Neural progenitor cell (in vitro differentiated cells): ENCODE data around the gene LRCH3. TPM values are rescaled to one million over a fixed set of nuclear protein-coding genes. Genes with fewer than 3 reads are reported as not detected.
"Not testable (repeated sequence)": the region's sequence is repeated elsewhere in the genome, so short reads cannot be mapped to it uniquely, and the experiment has no call there.

Experiments
- DNase-seq: peaks from one replicate; pipeline ENCODE4 v3.0.0-alpha.2; 2016; ENCODE audit warnings: low spot score
- H2AFZ ChIP-seq: fragments of 200-600 bp; sonication (generic); replicated peaks from 2 replicates; pipeline ENCODE4 v1.6.1; 2016; ENCODE audit warnings: antibody characterized with exemption
- H3F3A ChIP-seq: fragments of 200-600 bp; sonication (generic); 2 replicates; pipeline ENCODE4 v1.6.1; 2016; ENCODE audit warnings: antibody characterized with exemption, low read depth
- H3K27ac ChIP-seq: fragments of 200-600 bp; sonication (generic); 2 replicates; pipeline ENCODE4 v1.5.1; 2016; ENCODE audit warnings: mild to moderate bottlenecking
- H3K27me3 ChIP-seq: fragments of 200-600 bp; sonication (generic); 2 replicates; pipeline ENCODE4 v1.6.1; 2016; ENCODE audit warnings: mild to moderate bottlenecking, moderate library complexity
- H3K36me3 ChIP-seq: fragments of 200-600 bp; sonication (generic); 2 replicates; pipeline ENCODE4 v1.5.1; 2016
- H3K4me1 ChIP-seq: fragments of 200-600 bp; sonication (generic); 2 replicates; pipeline ENCODE4 v1.6.1; 2016; ENCODE audit warnings: mixed run types
- H3K4me2 ChIP-seq: fragments of 200-600 bp; sonication (generic); 2 replicates; pipeline ENCODE4 v1.6.1; 2016
- H3K4me3 ChIP-seq: fragments of 200-600 bp; sonication (generic); 2 replicates; pipeline ENCODE4 v1.5.1; 2016
- H3K79me2 ChIP-seq: fragments of 200-600 bp; sonication (generic); 2 replicates; pipeline ENCODE4 v1.6.1; 2016; ENCODE audit warnings: low read depth
- H3K9ac ChIP-seq: fragments of 200-600 bp; sonication (generic); 2 replicates; pipeline ENCODE4 v1.6.1; 2016
- H3K9me3 ChIP-seq: fragments of 200-600 bp; sonication (generic); 2 replicates; pipeline ENCODE4 v1.5.1; 2016; ENCODE audit warnings: low read depth
- H4K20me1 ChIP-seq: fragments of 200-600 bp; sonication (generic); 2 replicates; pipeline ENCODE4 v1.6.1; 2016; ENCODE audit warnings: low read depth
- H3K27ac Mint-ChIP-seq: 3 replicates; pipeline ENCODE4 v1.8.0; 2021; ENCODE audit warnings: mixed read lengths
- H3K27me3 Mint-ChIP-seq: 2 replicates; pipeline ENCODE4 v1.8.0; 2022; ENCODE audit warnings: low read depth, mild to moderate bottlenecking, inconsistent platforms, moderate library complexity, mixed read lengths; ENCODE audit not compliant: insufficient read depth
- H3K36me3 Mint-ChIP-seq: 3 replicates; pipeline ENCODE4 v1.8.0; 2021; ENCODE audit warnings: mixed read lengths
- H3K4me1 Mint-ChIP-seq: 3 replicates; pipeline ENCODE4 v1.8.0; 2021; ENCODE audit warnings: mixed read lengths
- H3K4me3 Mint-ChIP-seq: 3 replicates; pipeline ENCODE4 v1.8.0; 2021; ENCODE audit warnings: mild to moderate bottlenecking, moderate library complexity, mixed read lengths
- H3K9me3 Mint-ChIP-seq: 3 replicates; pipeline ENCODE4 v1.8.0; 2020; ENCODE audit warnings: mixed read lengths
- CTCF ChIP-seq: fragments of 200-600 bp; sonication (generic); IDR thresholded peaks from 2 replicates; pipeline ENCODE4 v1.5.1; 2017; ENCODE audit warnings: antibody characterized with exemption, mild to moderate bottlenecking
- EZH2 ChIP-seq: fragments of 200-600 bp; sonication (generic); IDR thresholded peaks from 2 replicates; pipeline ENCODE4 v1.6.1; 2017; ENCODE audit warnings: antibody characterized with exemption, mild to moderate bottlenecking, moderate library complexity
- EZH2phosphoT487 ChIP-seq: fragments of 200-600 bp; sonication (generic); IDR thresholded peaks from 2 replicates; pipeline ENCODE4 v1.6.1; 2017; ENCODE audit warnings: antibody characterized with exemption
- total RNA-seq: library from RNA; depleted of rRNA; stranded (reverse); fragments of >200 nt; gene quantifications from 2 replicates; pipeline ENCODE4 v1.2.3, GENCODE V29; 2015; ENCODE audit warnings: low replicate concordance

LRCH3 gene
- total RNA-seq, 1 donor from 2014 or later = 56.2 TPM

GRCh38 chr3:197907196-197907595 lies 116.1 kb downstream of the LRCH3 start:
- TF ChIP-seq EZH2 (no peak), EZH2phosphoT487 (no peak), CTCF (no peak)
- Histone ChIP-seq H3K4me1 (peaks cover 4% of the 10 kb centered on the region), H3K36me3 (no peaks in the 10 kb centered on the region), H3K27ac (no peak overlapping the region), H3K9me3 (no peaks in the 10 kb centered on the region), H3K4me2 (no peak overlapping the region), H3K79me2 (no peaks in the 10 kb centered on the region), H3F3A (peaks cover 4% of the 10 kb centered on the region), H3K27me3 (no peaks in the 10 kb centered on the region), H2AFZ (no peak overlapping the region), H4K20me1 (no peaks in the 10 kb centered on the region), H3K9ac (no peak overlapping the region), H3K4me3 (no peak overlapping the region)
- DNase-seq = no peak
- peaks cover 2% of the 10 kb centered on the region for H3K27me3 Mint-ChIP-seq
- peaks cover 6% of the 10 kb centered on the region for H3K36me3 Mint-ChIP-seq
- no peak overlapping the region for H3K27ac Mint-ChIP-seq
- H3K9me3 Mint-ChIP-seq = peaks cover 7% of the 10 kb centered on the region
- H3K4me3 Mint-ChIP-seq = no peak overlapping the region
- H3K4me1 Mint-ChIP-seq = peaks cover 14% of the 10 kb centered on the region

- not testable (repeated sequence) for H3K9ac ChIP-seq, H2AFZ ChIP-seq, H3K27me3 ChIP-seq, H3K4me3 Mint-ChIP-seq, H3K9me3 Mint-ChIP-seq, H3K4me2 ChIP-seq, H3K79me2 ChIP-seq, H3K27ac Mint-ChIP-seq, H3K36me3 Mint-ChIP-seq, H3K9me3 ChIP-seq, H3K27me3 Mint-ChIP-seq, H4K20me1 ChIP-seq, H3K4me3 ChIP-seq, H3K36me3 ChIP-seq, H3K27ac ChIP-seq, DNase-seq
- H3K4me1 ChIP-seq = peaks cover 17% of the 10 kb centered on the region
- H3F3A ChIP-seq = peaks cover 17% of the 10 kb centered on the region
- peaks cover 27% of the 10 kb centered on the region for H3K4me1 Mint-ChIP-seq
These were observed 117.5 kb downstream of the LRCH3 start for GRCh38 chr3:197908550-197908949.

- Histone ChIP-seq H3K9me3 (no peaks in the 10 kb centered on the region), H3K4me3 (no peak overlapping the region), H2AFZ (no peak overlapping the region), H3K27me3 (no peaks in the 10 kb centered on the region), H3K4me2 (no peak overlapping the region), H3K36me3 (no peaks in the 10 kb centered on the region), H3K4me1 (peaks cover 23% of the 10 kb centered on the region), H3F3A (peaks cover 22% of the 10 kb centered on the region), H4K20me1 (no peaks in the 10 kb centered on the region), H3K79me2 (no peaks in the 10 kb centered on the region), H3K9ac (no peak overlapping the region), H3K27ac (no peak overlapping the region)
- no peak for DNase-seq
- Mint-ChIP-seq H3K27ac (no peak overlapping the region), H3K36me3 (peaks cover 6% of the 10 kb centered on the region), H3K4me1 (peaks cover 31% of the 10 kb centered on the region), H3K4me3 (no peak overlapping the region), H3K9me3 (no peaks in the 10 kb centered on the region), H3K27me3 (peaks cover 2% of the 10 kb centered on the region)
- no peak for TF ChIP-seq EZH2phosphoT487
- no peak for TF ChIP-seq CTCF
- TF ChIP-seq EZH2 = no peak
These were observed 118.1 kb downstream of the LRCH3 start for GRCh38 chr3:197908957-197909701.

GRCh38 chr3:197912741-197913476 lies 121.9 kb downstream of the LRCH3 start:
- no peaks in the 10 kb centered on the region for H3K9me3 ChIP-seq
- no peaks in the 10 kb centered on the region for H3K27me3 ChIP-seq
- no peaks in the 10 kb centered on the region for H3K79me2 ChIP-seq
- H3K4me3 ChIP-seq = no peak overlapping the region
- H2AFZ ChIP-seq = peak overlapping the region; percentile 90
- peaks cover 24% of the 10 kb centered on the region for H3K4me1 ChIP-seq
- H3F3A ChIP-seq = peaks cover 22% of the 10 kb centered on the region
- Mint-ChIP-seq H3K4me3 (peak overlapping the region; percentile 66), H3K4me1 (peaks cover 17% of the 10 kb centered on the region), H3K36me3 (peaks cover 9% of the 10 kb centered on the region), H3K27me3 (peaks cover 6% of the 10 kb centered on the region), H3K9me3 (no peaks in the 10 kb centered on the region), H3K27ac (peak overlapping the region; percentile 81)
- no peaks in the 10 kb centered on the region for H3K36me3 ChIP-seq
- no peaks in the 10 kb centered on the region for H4K20me1 ChIP-seq
- no peak overlapping the region for H3K9ac ChIP-seq
- peak overlapping the region; percentile 53 for H3K27ac ChIP-seq
- DNase-seq = peak; percentile 63
- TF ChIP-seq EZH2phosphoT487 (no peak), CTCF (no peak), EZH2 (no peak)
- H3K4me2 ChIP-seq = peak overlapping the region; percentile 50
